Adrenal gland (tissue), 5 donors: ENCODE data around the gene LRRC55.

Source experiments
- POLR2A ChIP-seq, 2 donors: fragments of 450-650 bp; IDR thresholded peaks; one replicate each; pipeline ENCODE4 v1.6.1; 2017; ENCODE audit warnings: antibody characterized with exemption in 2 of 2, mild to moderate bottlenecking in 2 of 2, moderate library complexity in 1 of 2
- TF ChIP-seq, protein P1 (sequence below), 6 experiments: fragments of 450-650 bp in 4 of 6; fragments of 200-600 bp in 2 of 6; sonication (generic) in 1 of 6; IDR thresholded peaks; 1 replicate in 5 of 6; 2 replicates in 1 of 6; pipeline versions ENCODE4 v1.5.1 to v1.8.0; 2016 to 2021; ENCODE audit warnings: antibody characterized with exemption in 6 of 6, mild to moderate bottlenecking in 2 of 6, moderate library complexity in 1 of 6
- donor health status: DM: no; HTN: no; CAD: no.

DNA sequence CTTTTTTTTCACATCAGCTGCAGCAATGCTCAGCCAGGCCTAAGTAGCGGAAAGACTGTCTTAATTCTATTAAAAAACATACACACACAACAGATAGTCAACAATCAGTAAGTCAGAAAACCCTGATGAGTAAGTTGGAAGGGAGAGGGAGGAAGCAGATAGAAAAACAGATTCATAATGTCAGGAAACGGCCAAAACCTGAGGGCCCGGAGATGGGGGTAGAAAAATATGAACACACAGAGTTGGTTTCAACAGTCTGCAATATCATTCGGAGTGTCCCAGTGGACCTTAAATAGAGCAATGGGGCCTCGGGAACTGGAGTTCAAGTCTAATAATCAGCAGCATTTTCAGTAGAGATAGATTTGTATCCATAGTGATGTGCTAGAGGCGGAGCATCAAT is 14.8 kb downstream of the LRRC55 start:
- TF ChIP-seq, protein P1, sequence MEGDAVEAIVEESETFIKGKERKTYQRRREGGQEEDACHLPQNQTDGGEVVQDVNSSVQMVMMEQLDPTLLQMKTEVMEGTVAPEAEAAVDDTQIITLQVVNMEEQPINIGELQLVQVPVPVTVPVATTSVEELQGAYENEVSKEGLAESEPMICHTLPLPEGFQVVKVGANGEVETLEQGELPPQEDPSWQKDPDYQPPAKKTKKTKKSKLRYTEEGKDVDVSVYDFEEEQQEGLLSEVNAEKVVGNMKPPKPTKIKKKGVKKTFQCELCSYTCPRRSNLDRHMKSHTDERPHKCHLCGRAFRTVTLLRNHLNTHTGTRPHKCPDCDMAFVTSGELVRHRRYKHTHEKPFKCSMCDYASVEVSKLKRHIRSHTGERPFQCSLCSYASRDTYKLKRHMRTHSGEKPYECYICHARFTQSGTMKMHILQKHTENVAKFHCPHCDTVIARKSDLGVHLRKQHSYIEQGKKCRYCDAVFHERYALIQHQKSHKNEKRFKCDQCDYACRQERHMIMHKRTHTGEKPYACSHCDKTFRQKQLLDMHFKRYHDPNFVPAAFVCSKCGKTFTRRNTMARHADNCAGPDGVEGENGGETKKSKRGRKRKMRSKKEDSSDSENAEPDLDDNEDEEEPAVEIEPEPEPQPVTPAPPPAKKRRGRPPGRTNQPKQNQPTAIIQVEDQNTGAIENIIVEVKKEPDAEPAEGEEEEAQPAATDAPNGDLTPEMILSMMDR (IDR thresholded peaks at IDR 0.05): no peak
- TF ChIP-seq POLR2A (IDR thresholded peaks at IDR 0.05): no peak
